ENCODE measurements around the gene LRRC7. TPM values are rescaled to one million over a fixed set of nuclear protein-coding genes. Genes with fewer than 3 reads are reported as not detected.

LRRC7 gene
- total RNA-seq, 4 donors from 2014 or later, result under 0.01 TPM; not detected in 3

DNA sequence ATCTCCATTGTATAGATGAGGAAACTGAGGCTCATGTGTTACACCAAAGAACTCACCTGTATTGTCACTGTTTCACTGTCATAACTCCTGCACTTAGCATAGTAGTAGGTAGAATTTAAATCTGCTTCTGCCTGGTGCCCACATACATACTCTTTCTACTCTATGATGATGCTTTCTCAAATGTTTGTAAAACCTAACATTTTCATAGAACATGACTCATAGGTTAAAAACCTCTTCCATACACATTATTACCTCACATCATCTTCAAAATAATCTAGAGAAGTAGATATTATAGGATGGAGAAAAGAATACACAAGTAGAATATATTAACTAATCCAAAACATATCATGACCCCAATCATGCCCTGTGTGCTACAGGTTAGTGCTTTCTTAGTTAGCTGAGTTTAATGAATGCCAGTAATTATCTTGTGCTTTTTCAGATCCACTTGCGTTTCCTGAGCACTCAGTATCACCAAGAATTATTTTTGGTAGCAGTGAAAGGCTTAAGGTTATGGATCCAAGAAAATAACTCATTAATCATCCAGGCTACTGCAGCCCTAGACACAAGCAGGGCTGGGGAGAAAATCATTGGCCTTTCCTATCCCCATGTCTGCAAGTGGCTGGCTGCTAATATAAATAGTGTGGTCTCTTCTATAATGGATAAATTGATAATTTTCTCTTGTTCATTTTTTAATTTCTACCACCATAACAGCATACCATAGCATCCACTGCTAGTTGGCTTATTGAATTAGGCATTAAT, 480.8 kb downstream of the LRRC7 start:
- Histone ChIP-seq H3K4me3 (no peak overlapping the region), H3K9me3 (no peaks in the 10 kb centered on the region), H3K27me3 (no peaks in the 10 kb centered on the region), H3K27ac (no peak overlapping the region), H3K36me3 (no peaks in the 10 kb centered on the region), H3K4me1 (peaks cover 0 to 9% (median 4%) of the 10 kb centered on the region in 3 donors)
- intact Hi-C loops (cut with DNase I), result no loop called here
- no peak for DNase-seq
- TF ChIP-seq CTCF (IDR thresholded peaks at IDR 0.05) (no peak), POLR2A (IDR thresholded peaks at IDR 0.05) (no peak)
- 19 to 75% methylated on average over 1 of the region's 1 CpG for WGBS, 2 donors

DNA sequence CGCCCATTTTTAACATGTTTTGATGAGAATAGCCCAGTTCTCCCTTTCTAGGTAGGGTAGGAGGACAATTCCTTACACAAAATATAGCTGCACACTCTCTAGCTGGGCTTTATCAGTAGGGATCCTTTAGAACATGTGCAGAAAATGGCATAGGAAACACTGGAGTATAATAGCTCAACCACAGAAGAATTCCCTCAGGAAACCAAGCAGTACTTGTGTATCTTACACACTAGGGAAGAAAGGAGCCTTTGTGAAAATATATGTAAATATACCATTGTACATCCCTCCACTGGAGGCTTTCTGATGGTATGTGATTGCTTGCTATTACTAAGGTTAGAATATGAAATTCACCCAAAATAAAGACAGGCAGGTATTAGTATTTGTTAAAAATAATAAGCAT, 484.2 kb downstream of the LRRC7 start:
- H3K4me1 ChIP-seq, result no peaks in the 10 kb centered on the region
- no peaks in the 10 kb centered on the region for H3K9me3 ChIP-seq
- intact Hi-C loops (cut with DNase I), result no loop called here
- H3K4me3 ChIP-seq, result no peak overlapping the region
- H3K27ac ChIP-seq, result no peak overlapping the region
- no peaks in the 10 kb centered on the region for H3K36me3 ChIP-seq
- no peak for DNase-seq
- TF ChIP-seq CTCF (IDR thresholded peaks at IDR 0.05) (no peak), POLR2A (IDR thresholded peaks at IDR 0.05) (no peak)
- 33 to 42% methylated on average over 1 of the region's 1 CpG for WGBS, 2 donors
- no peaks in the 10 kb centered on the region for H3K27me3 ChIP-seq

GRCh38 chr1:70057500-70057899, 489.8 kb downstream of the LRRC7 start:
- Histone ChIP-seq H3K27ac (no peak overlapping the region), H3K27me3 (no peaks in the 10 kb centered on the region), H3K4me3 (no peak overlapping the region), H3K4me1 (no peaks in the 10 kb centered on the region), H3K36me3 (no peaks in the 10 kb centered on the region), H3K9me3 (no peaks in the 10 kb centered on the region)
- no peak for DNase-seq
- intact Hi-C loops (cut with DNase I), result no loop called here
- TF ChIP-seq POLR2A (IDR thresholded peaks at IDR 0.05) (no peak), CTCF (IDR thresholded peaks at IDR 0.05) (no peak)

DNA sequence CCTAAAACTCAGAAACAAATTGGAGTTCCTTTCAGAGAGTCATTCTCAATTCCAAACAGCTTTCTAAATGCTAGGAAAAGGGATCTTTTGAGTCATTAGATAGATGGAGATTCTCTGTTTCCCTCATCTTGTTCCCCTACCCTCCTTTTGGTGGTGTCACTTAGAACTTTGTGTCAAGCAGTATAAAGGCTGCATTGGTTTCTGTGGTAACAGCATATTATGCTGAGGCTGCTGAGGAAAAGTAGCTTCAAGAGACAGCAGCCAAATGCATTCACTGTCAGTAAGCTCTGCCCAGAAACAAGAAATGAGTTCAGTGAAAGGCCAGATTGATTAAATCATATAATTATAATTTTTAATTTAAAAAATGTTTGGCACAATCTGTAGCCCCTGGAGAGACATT, 493.5 kb downstream of the LRRC7 start:
- Histone ChIP-seq H3K4me1 (no peaks in the 10 kb centered on the region), H3K36me3 (no peaks in the 10 kb centered on the region), H3K27ac (no peak overlapping the region), H3K27me3 (no peaks in the 10 kb centered on the region), H3K4me3 (no peak overlapping the region), H3K9me3 (no peaks in the 10 kb centered on the region)
- no peak for DNase-seq
- intact Hi-C loops (cut with DNase I), result no loop called here
- TF ChIP-seq CTCF (IDR thresholded peaks at IDR 0.05) (no peak), POLR2A (IDR thresholded peaks at IDR 0.05) (no peak)

DNA sequence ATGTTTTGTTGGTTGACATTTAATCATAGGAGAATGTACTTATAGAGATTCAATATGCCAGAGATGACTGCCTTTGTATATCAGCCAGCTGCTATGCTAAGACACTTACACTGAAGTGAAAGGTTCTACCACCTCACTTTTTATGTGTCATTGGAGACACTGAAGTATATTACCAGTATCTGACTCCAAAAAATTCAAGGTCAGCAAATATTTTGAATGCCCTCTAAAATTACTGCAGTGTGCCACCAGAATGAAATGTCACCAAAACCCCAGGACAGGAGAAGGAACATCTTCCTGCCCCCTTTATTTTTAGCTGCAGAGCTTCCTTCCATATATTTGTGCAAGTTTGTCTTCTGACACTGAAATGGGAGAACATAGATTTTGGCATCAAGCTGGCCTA, 496.1 kb downstream of the LRRC7 start:
- Histone ChIP-seq H3K36me3 (no peaks in the 10 kb centered on the region), H3K4me3 (no peak overlapping the region), H3K27ac (no peak overlapping the region), H3K27me3 (no peaks in the 10 kb centered on the region), H3K9me3 (no peaks in the 10 kb centered on the region), H3K4me1 (no peaks in the 10 kb centered on the region)
- no peak for DNase-seq
- TF ChIP-seq POLR2A (IDR thresholded peaks at IDR 0.05) (no peak), CTCF (IDR thresholded peaks at IDR 0.05) (no peak)
- intact Hi-C loops (cut with DNase I), result no loop called here

Data from esophagus squamous epithelium (tissue), 5 donors.